Measurements from ENCODE around the gene DOLK. TPM values are rescaled to one million over a fixed set of nuclear protein-coding genes. Genes with fewer than 3 reads are reported as not detected.

The DOLK gene
- total and polyA plus RNA-seq, 4 donors: 9.5 to 15.3 (median 11.7) TPM

DNA sequence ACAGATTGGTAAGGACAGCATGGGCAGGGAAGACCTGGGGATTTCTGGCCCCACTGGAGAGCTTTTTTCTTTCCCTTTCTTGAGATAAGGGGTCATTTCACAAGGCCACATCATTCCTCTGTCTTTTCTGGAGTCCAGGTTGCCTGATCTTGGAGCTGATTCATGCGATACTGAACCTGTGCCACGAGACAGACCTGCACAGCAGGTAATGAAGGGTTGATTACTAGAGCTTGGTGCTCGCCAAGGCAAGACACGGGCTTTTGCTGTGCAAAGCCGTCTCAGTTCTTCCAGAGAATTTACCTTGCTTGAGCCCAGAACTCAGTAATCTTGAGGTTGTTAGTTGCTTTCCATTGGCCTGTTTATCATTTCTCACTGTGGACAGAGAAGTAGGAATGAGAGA is 39.3 kb upstream of the DOLK start:
- peaks cover 19 to 66% (median 49%) of the 10 kb centered on the region in 4 donors for H3K36me3 ChIP-seq (ENCODE audit: control insufficient read depth in 4 of 4, insufficient read depth in 3 of 4, low read depth in 1 of 4, low read length in 3 of 4)
- no peaks in the 10 kb centered on the region for H3K4me1 ChIP-seq (ENCODE audit: control insufficient read depth in 4 of 4, insufficient read depth in 4 of 4, low read length in 3 of 4)
- H3K4me3 ChIP-seq (ENCODE audit: low read depth in 1 of 3, low read length in 3 of 3): no peak overlapping the region
- TF ChIP-seq HNF4A (conservative IDR thresholded peaks at IDR 0.05): no peak
- no peak for TF ChIP-seq TAF1 (conservative IDR thresholded peaks at IDR 0.05)
- no peak for TF ChIP-seq RXRA (IDR thresholded peaks at IDR 0.05)
- TF ChIP-seq RAD21 (IDR thresholded peaks at IDR 0.05): no peak
- no peak for TF ChIP-seq JUND (IDR thresholded peaks at IDR 0.05)
- no peak for TF ChIP-seq NR2F2 (IDR thresholded peaks at IDR 0.05)
- no peak for TF ChIP-seq FOXA2 (IDR thresholded peaks at IDR 0.05)
- no peak for TF ChIP-seq HNF4G (IDR thresholded peaks at IDR 0.05)
- TF ChIP-seq, protein P1, sequence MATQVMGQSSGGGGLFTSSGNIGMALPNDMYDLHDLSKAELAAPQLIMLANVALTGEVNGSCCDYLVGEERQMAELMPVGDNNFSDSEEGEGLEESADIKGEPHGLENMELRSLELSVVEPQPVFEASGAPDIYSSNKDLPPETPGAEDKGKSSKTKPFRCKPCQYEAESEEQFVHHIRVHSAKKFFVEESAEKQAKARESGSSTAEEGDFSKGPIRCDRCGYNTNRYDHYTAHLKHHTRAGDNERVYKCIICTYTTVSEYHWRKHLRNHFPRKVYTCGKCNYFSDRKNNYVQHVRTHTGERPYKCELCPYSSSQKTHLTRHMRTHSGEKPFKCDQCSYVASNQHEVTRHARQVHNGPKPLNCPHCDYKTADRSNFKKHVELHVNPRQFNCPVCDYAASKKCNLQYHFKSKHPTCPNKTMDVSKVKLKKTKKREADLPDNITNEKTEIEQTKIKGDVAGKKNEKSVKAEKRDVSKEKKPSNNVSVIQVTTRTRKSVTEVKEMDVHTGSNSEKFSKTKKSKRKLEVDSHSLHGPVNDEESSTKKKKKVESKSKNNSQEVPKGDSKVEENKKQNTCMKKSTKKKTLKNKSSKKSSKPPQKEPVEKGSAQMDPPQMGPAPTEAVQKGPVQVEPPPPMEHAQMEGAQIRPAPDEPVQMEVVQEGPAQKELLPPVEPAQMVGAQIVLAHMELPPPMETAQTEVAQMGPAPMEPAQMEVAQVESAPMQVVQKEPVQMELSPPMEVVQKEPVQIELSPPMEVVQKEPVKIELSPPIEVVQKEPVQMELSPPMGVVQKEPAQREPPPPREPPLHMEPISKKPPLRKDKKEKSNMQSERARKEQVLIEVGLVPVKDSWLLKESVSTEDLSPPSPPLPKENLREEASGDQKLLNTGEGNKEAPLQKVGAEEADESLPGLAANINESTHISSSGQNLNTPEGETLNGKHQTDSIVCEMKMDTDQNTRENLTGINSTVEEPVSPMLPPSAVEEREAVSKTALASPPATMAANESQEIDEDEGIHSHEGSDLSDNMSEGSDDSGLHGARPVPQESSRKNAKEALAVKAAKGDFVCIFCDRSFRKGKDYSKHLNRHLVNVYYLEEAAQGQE (IDR thresholded peaks at IDR 0.05): no peak
- TF ChIP-seq EGR1 (IDR thresholded peaks at IDR 0.05; ENCODE audit: low read depth in 2 of 2): no peak
- TF ChIP-seq, protein P2, sequence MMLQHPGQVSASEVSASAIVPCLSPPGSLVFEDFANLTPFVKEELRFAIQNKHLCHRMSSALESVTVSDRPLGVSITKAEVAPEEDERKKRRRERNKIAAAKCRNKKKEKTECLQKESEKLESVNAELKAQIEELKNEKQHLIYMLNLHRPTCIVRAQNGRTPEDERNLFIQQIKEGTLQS (IDR thresholded peaks at IDR 0.05): no peak
- TF ChIP-seq GABPA (IDR thresholded peaks at IDR 0.05 in 1 of 2, conservative IDR thresholded peaks at IDR 0.05 in 1 of 2): no peak
- TF ChIP-seq SP1 (IDR thresholded peaks at IDR 0.05): no peak
- TF ChIP-seq, protein P3, sequence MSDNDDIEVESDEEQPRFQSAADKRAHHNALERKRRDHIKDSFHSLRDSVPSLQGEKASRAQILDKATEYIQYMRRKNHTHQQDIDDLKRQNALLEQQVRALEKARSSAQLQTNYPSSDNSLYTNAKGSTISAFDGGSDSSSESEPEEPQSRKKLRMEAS (IDR thresholded peaks at IDR 0.05): no peak
- TF ChIP-seq, protein P4, sequence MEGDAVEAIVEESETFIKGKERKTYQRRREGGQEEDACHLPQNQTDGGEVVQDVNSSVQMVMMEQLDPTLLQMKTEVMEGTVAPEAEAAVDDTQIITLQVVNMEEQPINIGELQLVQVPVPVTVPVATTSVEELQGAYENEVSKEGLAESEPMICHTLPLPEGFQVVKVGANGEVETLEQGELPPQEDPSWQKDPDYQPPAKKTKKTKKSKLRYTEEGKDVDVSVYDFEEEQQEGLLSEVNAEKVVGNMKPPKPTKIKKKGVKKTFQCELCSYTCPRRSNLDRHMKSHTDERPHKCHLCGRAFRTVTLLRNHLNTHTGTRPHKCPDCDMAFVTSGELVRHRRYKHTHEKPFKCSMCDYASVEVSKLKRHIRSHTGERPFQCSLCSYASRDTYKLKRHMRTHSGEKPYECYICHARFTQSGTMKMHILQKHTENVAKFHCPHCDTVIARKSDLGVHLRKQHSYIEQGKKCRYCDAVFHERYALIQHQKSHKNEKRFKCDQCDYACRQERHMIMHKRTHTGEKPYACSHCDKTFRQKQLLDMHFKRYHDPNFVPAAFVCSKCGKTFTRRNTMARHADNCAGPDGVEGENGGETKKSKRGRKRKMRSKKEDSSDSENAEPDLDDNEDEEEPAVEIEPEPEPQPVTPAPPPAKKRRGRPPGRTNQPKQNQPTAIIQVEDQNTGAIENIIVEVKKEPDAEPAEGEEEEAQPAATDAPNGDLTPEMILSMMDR (IDR thresholded peaks at IDR 0.05; ENCODE audit: low read depth, low read length, missing input control): no peak
- no peak for TF ChIP-seq YY1 (IDR thresholded peaks at IDR 0.05)
- no peak for TF ChIP-seq FOXA1 (IDR thresholded peaks at IDR 0.05)
- WGBS: 97% methylated on average over 5 of the region's 5 CpGs
- no peak overlapping the region for H3K27ac ChIP-seq (ENCODE audit: low read depth in 1 of 2, low read length in 2 of 2)
- H3K9ac ChIP-seq (ENCODE audit: low read depth in 1 of 2, low read length in 2 of 2): no peak overlapping the region
- no peak for DNase-seq (ENCODE audit: low spot score)
- no peaks in the 10 kb centered on the region for H3K27me3 ChIP-seq (ENCODE audit: control insufficient read depth in 4 of 4, insufficient read depth in 4 of 4, low read length in 3 of 4)
- no peaks in the 10 kb centered on the region for H3K9me3 ChIP-seq (ENCODE audit: control insufficient read depth in 4 of 4, low read length in 3 of 4)

DNA sequence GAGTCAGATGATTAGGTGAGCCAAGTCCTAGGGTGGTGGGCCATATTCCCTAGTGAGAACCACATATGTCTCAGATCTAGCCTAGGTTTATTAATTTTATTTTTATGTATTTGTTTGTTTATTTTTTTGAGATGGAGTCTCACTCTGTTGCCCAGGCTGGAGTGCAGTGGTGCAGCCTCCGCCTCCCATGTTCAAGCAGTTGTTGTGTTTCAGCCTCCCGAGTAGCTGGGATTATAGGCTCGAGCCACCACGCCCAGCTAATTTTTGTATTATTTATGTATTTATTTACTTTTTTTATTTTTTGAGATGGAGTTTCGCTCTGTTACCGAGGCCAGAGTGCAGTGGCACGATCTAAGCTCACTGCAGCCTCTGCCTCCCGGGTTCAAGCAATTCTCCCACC is 36.1 kb upstream of the DOLK start:
- Histone ChIP-seq H3K27me3 (ENCODE audit: control insufficient read depth in 4 of 4, insufficient read depth in 4 of 4, low read length in 3 of 4) (no peaks in the 10 kb centered on the region), H3K4me1 (ENCODE audit: control insufficient read depth in 4 of 4, insufficient read depth in 4 of 4, low read length in 3 of 4) (no peaks in the 10 kb centered on the region), H3K4me3 (ENCODE audit: low read depth in 1 of 3, low read length in 3 of 3) (no peak overlapping the region), H3K9me3 (ENCODE audit: control insufficient read depth in 4 of 4, low read length in 3 of 4) (no peaks in the 10 kb centered on the region), H3K27ac (ENCODE audit: low read depth in 1 of 2, low read length in 2 of 2) (no peak overlapping the region), H3K9ac (ENCODE audit: low read depth in 1 of 2, low read length in 2 of 2) (no peak overlapping the region), H3K36me3 (ENCODE audit: control insufficient read depth in 4 of 4, insufficient read depth in 3 of 4, low read depth in 1 of 4, low read length in 3 of 4) (peaks cover 19 to 84% (median 64%) of the 10 kb centered on the region in 4 donors)
- 99% methylated on average over 8 of the region's 8 CpGs for WGBS
- DNase-seq (ENCODE audit: low spot score): no peak
- TF ChIP-seq HNF4G (IDR thresholded peaks at IDR 0.05) (no peak), RXRA (IDR thresholded peaks at IDR 0.05) (no peak), SP1 (IDR thresholded peaks at IDR 0.05) (no peak), GABPA (IDR thresholded peaks at IDR 0.05 in 1 of 2, conservative IDR thresholded peaks at IDR 0.05 in 1 of 2) (no peak), YY1 (IDR thresholded peaks at IDR 0.05) (no peak), FOXA2 (IDR thresholded peaks at IDR 0.05) (no peak)
- TF ChIP-seq, protein P3 (IDR thresholded peaks at IDR 0.05): no peak
- TF ChIP-seq, protein P4 (IDR thresholded peaks at IDR 0.05; ENCODE audit: low read depth, low read length, missing input control): no peak
- TF ChIP-seq, protein P2 (IDR thresholded peaks at IDR 0.05): no peak
